ENCODE results near the gene MAP1LC3B.
A peak's percentile ranks its signal among the peaks of the same experiment; 100 is the strongest.

The MAP1LC3B gene

GRCh38 chr16:87387942-87388817 is 4.0 kb upstream of the MAP1LC3B start (continued):
- TF ChIP-seq ZBTB49 (tag by site-specific recombination; IDR thresholded peaks at IDR 0.05; ENCODE audit: low read depth) (no peak), ZBTB17 (tag by site-specific recombination; IDR thresholded peaks at IDR 0.05) (peak; percentile 94), ZBTB21 (tag by site-specific recombination; IDR thresholded peaks at IDR 0.05) (peak; percentile 92), PRDM4 (tag by site-specific recombination; IDR thresholded peaks at IDR 0.05) (peak; percentile 79; the same call in 1 of the 2 replicates)
- TF ChIP-seq, protein P1, sequence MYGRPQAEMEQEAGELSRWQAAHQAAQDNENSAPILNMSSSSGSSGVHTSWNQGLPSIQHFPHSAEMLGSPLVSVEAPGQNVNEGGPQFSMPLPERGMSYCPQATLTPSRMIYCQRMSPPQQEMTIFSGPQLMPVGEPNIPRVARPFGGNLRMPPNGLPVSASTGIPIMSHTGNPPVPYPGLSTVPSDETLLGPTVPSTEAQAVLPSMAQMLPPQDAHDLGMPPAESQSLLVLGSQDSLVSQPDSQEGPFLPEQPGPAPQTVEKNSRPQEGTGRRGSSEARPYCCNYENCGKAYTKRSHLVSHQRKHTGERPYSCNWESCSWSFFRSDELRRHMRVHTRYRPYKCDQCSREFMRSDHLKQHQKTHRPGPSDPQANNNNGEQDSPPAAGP (tag by site-specific recombination; IDR thresholded peaks at IDR 0.05) = peak; percentile 73

DNA sequence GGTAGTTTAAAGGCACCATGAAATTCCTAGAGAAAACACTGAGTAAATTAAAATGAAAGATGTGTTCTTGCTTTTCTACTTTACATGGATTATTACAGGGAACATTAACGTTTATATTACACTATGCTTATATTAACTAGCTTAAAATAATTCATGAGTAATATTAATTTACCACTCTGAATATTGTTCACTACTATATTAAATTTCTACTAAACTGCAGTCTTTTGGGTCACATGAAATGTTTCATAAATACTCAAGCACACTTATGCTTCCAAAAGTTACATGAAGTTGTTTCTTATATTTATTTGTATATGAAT is 3.4 kb upstream of the MAP1LC3B start:
- Histone ChIP-seq H3K4me3 (ENCODE audit: low read depth, low read length) (no peak overlapping the region), H3K27ac (ENCODE audit: extremely low read depth, low read depth, low read length) (peak overlapping the region; percentile 20; the same call in 1 of the 2 replicates), H3K36me3 (ENCODE audit: control insufficient read depth in 2 of 2, insufficient read depth in 1 of 2, low read length in 2 of 2) (no peaks in the 10 kb centered on the region), H3K9me3 (ENCODE audit: control insufficient read depth, insufficient read depth, low read depth, low read length) (no peaks in the 10 kb centered on the region), H3K4me1 (ENCODE audit: control insufficient read depth, insufficient read depth, low read length) (peaks cover 3% of the 10 kb centered on the region)
- CTCF ChIA-PET = interaction anchor here (0.9 to 1.9 kb wide), 3 partner anchors 63 to 248 kb away, joined by 3 to 8 read pairs (median 3); no protein-coding TSS in a partner anchor
- POLR2A ChIA-PET = interaction anchor here (0.8 to 1.6 kb wide), 5 partner anchors 13 to 247 kb away, joined by 3 to 14 read pairs (median 3); partner anchors contain the start of gene C16orf95
- TF ChIP-seq, protein P2, sequence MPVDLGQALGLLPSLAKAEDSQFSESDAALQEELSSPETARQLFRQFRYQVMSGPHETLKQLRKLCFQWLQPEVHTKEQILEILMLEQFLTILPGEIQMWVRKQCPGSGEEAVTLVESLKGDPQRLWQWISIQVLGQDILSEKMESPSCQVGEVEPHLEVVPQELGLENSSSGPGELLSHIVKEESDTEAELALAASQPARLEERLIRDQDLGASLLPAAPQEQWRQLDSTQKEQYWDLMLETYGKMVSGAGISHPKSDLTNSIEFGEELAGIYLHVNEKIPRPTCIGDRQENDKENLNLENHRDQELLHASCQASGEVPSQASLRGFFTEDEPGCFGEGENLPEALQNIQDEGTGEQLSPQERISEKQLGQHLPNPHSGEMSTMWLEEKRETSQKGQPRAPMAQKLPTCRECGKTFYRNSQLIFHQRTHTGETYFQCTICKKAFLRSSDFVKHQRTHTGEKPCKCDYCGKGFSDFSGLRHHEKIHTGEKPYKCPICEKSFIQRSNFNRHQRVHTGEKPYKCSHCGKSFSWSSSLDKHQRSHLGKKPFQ (tag by site-specific recombination; IDR thresholded peaks at IDR 0.05) = no peak
- peak; percentile 2; the same call in 1 of the 2 replicates for TF ChIP-seq KLF10 (tag by site-specific recombination; IDR thresholded peaks at IDR 0.05)
- peak; percentile 3; the same call in 1 of the 2 replicates for TF ChIP-seq ZNF10 (tag by site-specific recombination; IDR thresholded peaks at IDR 0.05)
- TF ChIP-seq ZNF670 (tag by site-specific recombination; IDR thresholded peaks at IDR 0.05; ENCODE audit: low read depth) = no peak

DNA sequence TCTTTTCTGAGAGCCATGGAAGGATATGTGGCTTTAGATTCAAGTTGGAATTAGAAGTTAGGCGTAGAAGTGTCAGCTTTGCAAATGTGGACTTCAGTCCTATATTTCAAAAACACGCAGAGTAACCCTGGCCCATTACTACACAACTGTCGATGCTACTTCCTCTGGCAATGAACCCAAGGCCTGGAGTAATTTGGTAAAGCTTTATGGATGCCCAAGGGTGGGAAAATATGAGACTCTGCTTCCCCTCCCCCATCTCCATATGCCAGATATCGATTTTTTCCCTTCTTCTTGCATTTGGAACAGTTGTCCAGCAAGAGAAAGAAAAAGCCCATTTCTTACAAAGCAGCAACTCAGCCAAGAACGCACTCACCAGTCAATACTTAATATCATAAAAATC is 2.9 kb upstream of the MAP1LC3B start:
- ChIA-PET POLR2A (no interaction called here), CTCF (interaction anchor here (1.0 to 1.9 kb wide), 2 partner anchors 92 to 247 kb away, joined by 3 to 8 read pairs; no protein-coding TSS in a partner anchor)
- no peak overlapping the region for H3K4me3 ChIP-seq (ENCODE audit: low read depth, low read length)
- peaks cover 7% of the 10 kb centered on the region for H3K4me1 ChIP-seq (ENCODE audit: control insufficient read depth, insufficient read depth, low read length)
- H3K36me3 ChIP-seq (ENCODE audit: control insufficient read depth in 2 of 2, insufficient read depth in 1 of 2, low read length in 2 of 2) = no peaks in the 10 kb centered on the region
- no peaks in the 10 kb centered on the region for H3K9me3 ChIP-seq (ENCODE audit: control insufficient read depth, insufficient read depth, low read depth, low read length)
- H3K27ac ChIP-seq (ENCODE audit: extremely low read depth, low read depth, low read length) = no peak overlapping the region; the same call in none of the 2 replicates
- TF ChIP-seq ZNF132 (tag by site-specific recombination; IDR thresholded peaks at IDR 0.05; ENCODE audit: borderline replicate concordance) = no peak
- no peak for TF ChIP-seq KLF1 (tag by site-specific recombination; IDR thresholded peaks at IDR 0.05)
- TF ChIP-seq ZNF664 (tag by site-specific recombination; IDR thresholded peaks at IDR 0.05) = no peak
- TF ChIP-seq, protein P1 (tag by site-specific recombination; IDR thresholded peaks at IDR 0.05) = no peak
- TF ChIP-seq YY2 (tag by site-specific recombination; IDR thresholded peaks at IDR 0.05) = no peak
- TF ChIP-seq ZNF624 (tag by site-specific recombination; IDR thresholded peaks at IDR 0.05) = no peak
- no peak for TF ChIP-seq ZNF366 (tag by site-specific recombination; conservative IDR thresholded peaks at IDR 0.05)
- TF ChIP-seq ZNF404 (tag by site-specific recombination; IDR thresholded peaks at IDR 0.05) = no peak
- no peak for TF ChIP-seq ZNF660 (tag by site-specific recombination; IDR thresholded peaks at IDR 0.05)
- no peak for TF ChIP-seq ZNF350 (tag by site-specific recombination; IDR thresholded peaks at IDR 0.05)
- TF ChIP-seq ZNF707 (tag by site-specific recombination; IDR thresholded peaks at IDR 0.05) = no peak
- no peak for TF ChIP-seq MYNN (tag by site-specific recombination; IDR thresholded peaks at IDR 0.05; ENCODE audit: borderline replicate concordance)
- no peak for TF ChIP-seq GLI2 (tag by site-specific recombination; IDR thresholded peaks at IDR 0.05; ENCODE audit: borderline replicate concordance, low read depth)
- no peak for TF ChIP-seq EGR2 (tag by site-specific recombination; IDR thresholded peaks at IDR 0.05; ENCODE audit: low read depth)
- TF ChIP-seq ZNF654 (tag by site-specific recombination; IDR thresholded peaks at IDR 0.05; ENCODE audit: low read depth) = no peak
